Superior temporal gyrus (tissue), 1 donor: ENCODE data around the gene CLSTN1.

ENCODE experiments used
- DNase-seq: peaks from one replicate; pipeline ENCODE4 v3.0.0-alpha.2; 2016; ENCODE audit errors: extremely low spot score

CLSTN1 gene

DNA sequence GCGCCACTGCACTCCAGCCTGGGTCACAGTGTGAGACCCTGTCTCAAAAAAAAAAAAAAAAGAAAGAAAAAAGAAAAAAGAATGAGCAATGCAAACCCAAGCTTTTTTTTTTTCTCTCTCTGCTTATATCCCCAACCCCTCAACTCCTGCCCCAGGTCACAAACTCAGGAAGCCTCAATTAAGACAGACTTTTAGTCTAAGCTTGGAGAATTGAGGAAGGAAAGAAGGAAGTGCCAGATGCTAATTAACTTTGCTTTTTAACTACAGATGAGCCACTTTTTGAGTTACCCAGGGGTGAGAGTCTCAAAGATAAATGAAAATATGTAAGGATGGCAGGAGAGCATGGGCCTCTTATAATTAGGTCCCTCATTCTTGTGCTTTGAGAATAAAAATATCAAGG, 139.0 kb downstream of the CLSTN1 start:
- no peak for DNase-seq

DNA sequence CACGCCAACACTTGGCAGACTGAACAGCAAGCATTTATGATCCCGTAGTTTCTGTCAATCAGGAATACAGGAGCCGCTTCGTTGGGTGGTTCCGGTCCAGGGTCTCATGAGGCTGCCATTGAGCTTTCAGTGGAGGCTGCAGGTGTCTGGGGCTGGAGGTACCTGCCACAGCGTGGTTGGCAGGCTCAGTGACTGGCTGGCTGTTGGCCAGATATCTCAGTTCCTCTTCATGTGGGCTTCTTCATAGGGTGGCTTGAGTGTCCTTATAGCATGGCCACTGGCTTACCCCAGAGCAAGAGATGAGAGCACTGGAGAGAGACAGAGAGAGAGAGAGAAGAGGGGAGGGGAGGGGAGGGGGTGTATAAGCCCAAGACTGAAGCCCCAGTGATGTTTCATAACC, 142.9 kb downstream of the CLSTN1 start:
- no peak for DNase-seq

- DNase-seq: no peak
Observed at GRCh38 chr1:9680091-9680490, 143.7 kb downstream of the CLSTN1 start.
